ENCODE results near the gene CPED1.

DNA sequence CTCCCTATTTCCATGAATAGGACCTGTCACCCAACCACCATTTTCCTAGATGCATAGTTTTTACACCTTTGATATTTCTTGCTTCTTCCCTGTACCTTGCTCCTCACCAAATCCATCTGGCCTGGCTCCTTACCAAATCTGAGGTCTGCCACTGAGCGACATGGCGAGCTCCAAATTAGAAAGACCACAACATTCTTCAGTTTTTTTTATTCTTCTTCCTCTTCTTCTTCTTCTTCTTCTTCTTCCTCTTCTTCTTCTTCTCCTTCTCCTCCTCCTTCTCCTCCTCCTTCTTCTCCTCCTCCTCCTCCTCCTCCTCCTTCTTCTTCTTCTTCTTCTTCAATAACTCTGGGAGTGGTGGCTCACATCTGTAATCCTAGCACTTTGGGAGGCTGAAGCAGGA lies 7.1 kb downstream of the CPED1 start:
- TF ChIP-seq, protein P1, sequence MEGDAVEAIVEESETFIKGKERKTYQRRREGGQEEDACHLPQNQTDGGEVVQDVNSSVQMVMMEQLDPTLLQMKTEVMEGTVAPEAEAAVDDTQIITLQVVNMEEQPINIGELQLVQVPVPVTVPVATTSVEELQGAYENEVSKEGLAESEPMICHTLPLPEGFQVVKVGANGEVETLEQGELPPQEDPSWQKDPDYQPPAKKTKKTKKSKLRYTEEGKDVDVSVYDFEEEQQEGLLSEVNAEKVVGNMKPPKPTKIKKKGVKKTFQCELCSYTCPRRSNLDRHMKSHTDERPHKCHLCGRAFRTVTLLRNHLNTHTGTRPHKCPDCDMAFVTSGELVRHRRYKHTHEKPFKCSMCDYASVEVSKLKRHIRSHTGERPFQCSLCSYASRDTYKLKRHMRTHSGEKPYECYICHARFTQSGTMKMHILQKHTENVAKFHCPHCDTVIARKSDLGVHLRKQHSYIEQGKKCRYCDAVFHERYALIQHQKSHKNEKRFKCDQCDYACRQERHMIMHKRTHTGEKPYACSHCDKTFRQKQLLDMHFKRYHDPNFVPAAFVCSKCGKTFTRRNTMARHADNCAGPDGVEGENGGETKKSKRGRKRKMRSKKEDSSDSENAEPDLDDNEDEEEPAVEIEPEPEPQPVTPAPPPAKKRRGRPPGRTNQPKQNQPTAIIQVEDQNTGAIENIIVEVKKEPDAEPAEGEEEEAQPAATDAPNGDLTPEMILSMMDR (IDR thresholded peaks at IDR 0.05; ENCODE audit: low read length): no peak
- TF ChIP-seq EZH2 (IDR thresholded peaks at IDR 0.05; ENCODE audit: borderline replicate concordance, low read length): no peak

Data from OCI-LY1 (cell line).